ENCODE measurements around the gene KLK12. TPM values are rescaled to one million over a fixed set of nuclear protein-coding genes. Genes with fewer than 3 reads are reported as not detected.

KLK12 gene
- not detected for total RNA-seq

DNA sequence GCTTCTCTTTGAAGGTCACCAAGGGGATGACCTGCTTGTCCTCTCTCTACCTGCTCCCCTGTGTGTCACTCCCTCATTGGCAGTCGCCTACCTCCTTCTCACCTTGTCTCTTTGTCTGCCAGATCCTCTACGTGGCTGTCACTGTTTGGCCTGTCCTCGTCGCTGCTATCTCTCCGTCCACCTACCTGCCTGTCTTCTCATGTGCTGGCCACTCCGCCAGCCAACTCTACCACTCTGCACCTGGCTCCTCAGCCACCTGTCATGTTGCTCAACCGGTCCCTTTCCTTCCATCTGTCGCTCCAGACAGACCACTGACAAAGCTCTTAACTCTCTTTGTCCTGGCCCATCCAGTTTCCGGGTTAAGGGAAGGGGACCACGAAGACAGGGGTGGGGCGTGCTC lies at the start of gene KLK12:
Gene KLK12, minus strand, starts transcription at position 299 of the 400 bp plus-strand sequence. CDS start 381 bp downstream, outside the sequence.
- no peak for DNase-seq

DNA sequence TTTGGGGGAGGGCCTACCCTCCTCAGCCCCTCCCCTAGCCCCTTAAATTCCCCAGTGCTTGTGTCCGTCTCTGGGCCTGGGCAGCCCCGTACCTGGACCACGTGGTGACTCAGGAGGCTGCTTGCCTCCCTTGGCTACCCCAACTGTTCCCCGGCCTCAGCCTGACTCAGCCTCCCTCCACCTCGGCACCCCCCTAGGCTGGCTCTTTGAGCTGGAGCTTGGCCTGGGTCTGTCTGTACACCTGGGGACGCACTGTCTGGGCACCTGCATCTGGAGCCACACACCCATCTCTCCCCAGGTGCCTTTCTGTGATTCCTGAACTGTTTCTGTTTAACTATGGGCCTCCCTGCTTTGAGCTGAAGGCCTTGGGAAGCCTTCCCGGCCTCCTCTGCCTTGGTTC lies 49.7 kb upstream of the KLK12 start:
- no peak for DNase-seq

DNA sequence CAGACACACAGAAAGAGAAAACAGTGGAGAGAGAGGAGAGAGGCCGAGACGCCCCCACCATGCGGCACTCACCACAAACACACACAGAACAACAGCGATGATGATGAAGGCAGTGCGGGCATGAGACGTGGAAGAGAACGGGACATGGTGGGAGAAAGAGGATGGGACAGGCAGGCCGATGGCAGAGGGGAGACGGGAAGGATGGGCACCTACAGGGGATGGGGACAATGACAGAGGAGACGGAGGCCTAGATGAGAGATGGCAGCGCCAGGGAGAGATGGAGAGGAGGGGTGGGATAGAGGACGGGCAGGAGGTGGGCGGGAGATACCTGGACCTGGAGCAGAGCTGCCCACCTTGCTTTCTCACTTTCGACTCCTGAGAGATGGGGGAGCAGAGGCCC lies 49.0 kb upstream of the KLK12 start:
- DNase-seq = no peak

DNA sequence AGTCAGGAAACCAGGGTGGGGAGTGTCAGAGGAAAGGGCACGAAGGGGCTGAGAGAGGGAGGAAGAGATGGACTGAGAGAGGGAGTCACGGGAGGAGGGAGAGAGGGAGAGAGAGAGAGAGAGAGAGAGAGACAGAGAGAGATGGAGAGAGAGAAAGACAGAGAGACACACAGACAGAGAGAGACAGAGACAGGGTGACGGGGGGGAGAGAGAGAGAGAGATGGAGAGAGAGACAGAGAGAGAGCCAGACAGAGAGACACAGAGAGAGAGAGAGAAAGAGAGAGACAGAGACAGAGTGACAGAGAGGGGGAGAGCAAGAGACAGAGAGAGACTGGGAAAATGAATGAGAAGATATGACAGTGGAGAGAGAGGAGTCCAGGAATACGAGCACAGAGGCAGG lies 48.4 kb upstream of the KLK12 start:
- no peak for DNase-seq

DNA sequence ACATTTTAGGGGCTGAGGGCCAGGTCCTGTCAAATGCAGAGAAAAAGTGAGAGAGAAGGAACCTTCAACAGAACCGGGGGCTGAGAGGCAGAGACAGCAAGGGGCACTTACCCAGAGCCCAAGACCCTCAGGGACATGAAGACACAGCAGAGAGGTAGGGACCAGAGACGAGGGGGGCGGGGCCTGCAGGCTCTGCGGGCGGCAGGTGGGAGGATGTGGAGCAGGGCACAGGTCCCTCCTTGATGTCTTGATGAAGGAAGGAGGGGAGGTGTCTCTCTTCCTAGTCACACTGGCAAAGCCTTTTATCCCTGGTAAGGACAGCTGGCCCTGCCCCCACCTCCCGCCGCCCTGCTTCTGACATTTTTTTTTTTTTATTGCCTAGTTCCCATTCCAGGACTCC lies 47.8 kb upstream of the KLK12 start, which contains the start of gene KLK14:
Gene KLK14, minus strand, starts transcription at position 277 of the 400 bp plus-strand sequence. Its CDS starts 273 bp downstream, at position 4.
- DNase-seq = no peak

- DNase-seq = no peak
Observed at GRCh38 chr19:51081476-51081875, 46.7 kb upstream of the KLK12 start.

DNA sequence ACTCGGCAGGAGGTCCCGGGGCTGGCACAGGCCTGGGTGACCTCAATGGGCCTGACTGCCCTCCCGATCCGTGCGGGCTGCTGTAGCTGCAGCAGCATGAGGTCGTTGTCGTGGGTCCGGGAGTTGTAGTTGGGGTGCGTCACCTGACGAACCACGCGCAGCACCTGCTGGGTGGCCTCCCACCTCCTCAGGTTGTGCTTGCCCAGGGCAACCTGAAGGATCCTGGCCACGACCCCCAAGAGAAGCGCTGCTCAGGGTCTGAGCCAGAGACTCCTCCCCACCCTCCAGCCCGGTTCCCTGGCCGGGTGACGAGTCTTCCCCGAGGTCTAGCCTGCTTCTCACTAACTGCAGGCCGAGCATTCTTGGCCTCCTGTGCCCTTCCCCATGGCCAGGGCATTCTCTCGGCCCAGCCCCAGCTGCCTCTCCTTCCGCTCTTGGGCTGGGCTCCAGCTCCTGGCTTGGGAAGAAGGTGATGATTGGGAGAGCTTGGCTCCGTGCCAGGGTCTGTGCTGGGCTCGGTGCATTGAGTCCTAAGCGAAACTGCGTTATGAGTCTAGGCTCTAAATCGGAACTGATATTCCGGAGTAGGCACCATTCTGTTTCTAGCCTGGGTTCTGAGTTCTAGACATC lies 44.8 kb upstream of the KLK12 start:
- DNase-seq = no peak

- DNase-seq = no peak
Observed at GRCh38 chr19:51078731-51079130, 43.9 kb upstream of the KLK12 start.

GRCh38 chr19:51078104-51078503 lies 43.3 kb upstream of the KLK12 start:
- DNase-seq = no peak

DNA sequence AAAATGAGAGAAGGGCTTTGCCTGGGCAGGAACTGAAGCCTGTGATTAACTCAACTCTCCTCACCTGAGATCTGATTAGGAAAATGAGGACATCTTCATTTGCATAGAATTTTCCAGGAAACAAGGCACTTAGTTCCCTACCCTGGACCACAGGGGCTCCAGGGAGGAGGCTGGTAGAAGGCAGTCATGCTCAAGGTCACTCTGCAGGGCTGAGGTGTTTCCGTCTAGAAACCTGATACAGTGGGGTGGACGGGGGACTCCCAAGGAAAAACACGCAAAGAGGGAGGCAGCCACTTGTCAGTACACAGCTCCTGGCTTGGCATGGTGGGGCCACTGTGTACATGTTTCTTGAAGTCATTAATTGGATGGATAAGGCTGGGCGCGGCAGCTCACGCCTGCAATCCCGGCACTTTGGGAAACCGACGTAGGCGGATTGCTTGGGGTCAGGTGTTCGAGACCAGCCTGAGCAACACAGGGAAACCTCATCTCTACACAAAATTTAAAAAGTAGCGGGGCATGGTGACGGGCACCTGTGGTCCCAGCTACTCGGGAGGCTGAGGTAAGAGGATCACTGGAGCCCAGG lies 41.9 kb upstream of the KLK12 start:
- DNase-seq = no peak

- no peak for DNase-seq
Observed at GRCh38 chr19:51075998-51076397, 41.2 kb upstream of the KLK12 start.

GRCh38 chr19:51071095-51071405 lies 36.2 kb upstream of the KLK12 start:
- no peak for DNase-seq

GRCh38 chr19:51070334-51071094 lies 35.7 kb upstream of the KLK12 start:
- no peak for DNase-seq

DNA sequence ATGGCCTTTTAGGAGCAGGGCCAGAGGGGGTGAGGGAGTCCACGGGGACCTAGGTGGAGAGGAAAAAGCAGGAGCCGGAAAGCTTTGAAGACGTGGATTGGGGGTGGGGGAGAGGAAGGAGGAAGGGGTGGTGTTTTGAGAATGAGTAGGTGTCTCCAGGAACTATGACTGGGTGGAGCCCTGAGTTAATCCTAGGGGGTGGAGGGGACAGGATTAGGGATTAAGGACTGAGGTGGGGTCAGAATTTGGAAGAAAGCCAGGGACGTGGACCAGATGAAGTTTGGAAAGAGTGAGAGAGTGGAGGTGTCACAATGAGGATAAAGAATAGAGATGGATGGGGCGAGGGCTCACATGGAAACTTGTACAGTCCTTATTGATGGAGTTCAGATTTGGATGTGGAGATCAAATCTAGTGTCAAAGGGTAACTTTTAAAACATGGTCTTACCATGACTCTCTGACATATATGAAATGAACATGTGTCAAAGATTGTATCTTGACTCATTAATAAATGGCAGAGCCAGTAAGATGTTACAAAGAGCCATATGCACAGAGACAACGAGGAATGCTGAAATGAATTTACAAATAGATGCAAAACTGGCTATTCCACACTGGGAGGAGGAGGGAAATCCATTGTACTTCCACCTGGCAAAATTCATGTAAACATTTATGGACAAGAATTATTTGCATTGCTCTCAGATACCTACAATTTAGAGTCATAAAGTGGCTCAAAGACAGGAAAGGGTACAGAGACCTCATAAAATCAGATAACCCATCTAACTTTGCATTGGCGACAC lies 31.8 kb upstream of the KLK12 start:
- no peak for DNase-seq

- no peak for DNase-seq
Observed at GRCh38 chr19:51065221-51065960, 30.6 kb upstream of the KLK12 start.

- no peak for DNase-seq
Observed at GRCh38 chr19:51064534-51065220, 29.9 kb upstream of the KLK12 start, which contains the start of gene KLK13. TSS of gene KLK13 (minus strand) at chr19:51065092. CDS start at chr19:51065067, 25 bp downstream.

DNA sequence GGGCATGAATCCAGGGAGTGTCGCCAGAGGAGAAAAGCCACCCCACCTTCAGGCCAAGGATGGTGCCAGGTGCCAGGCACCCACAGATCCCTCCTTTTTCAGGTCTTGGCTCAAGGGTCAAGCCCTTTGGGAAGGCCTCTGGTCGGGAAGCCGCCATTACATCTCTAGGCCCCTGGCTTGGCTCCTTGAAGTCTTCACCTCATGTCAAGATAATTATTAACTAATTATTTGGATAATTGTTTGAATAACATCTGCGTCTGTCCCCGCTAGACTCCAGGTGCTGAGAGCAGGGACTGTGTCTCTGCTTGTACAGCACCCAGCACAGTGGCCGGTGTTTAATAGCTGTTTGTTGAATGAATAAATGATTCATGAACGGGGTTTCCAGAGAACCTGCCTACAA lies 28.9 kb upstream of the KLK12 start:
- DNase-seq = no peak

GRCh38 chr19:51060973-51061372 lies 26.2 kb upstream of the KLK12 start:
- no peak for DNase-seq

GRCh38 chr19:51060336-51060735 lies 25.5 kb upstream of the KLK12 start:
- no peak for DNase-seq

- DNase-seq = no peak
Observed at GRCh38 chr19:51059715-51060114, 24.9 kb upstream of the KLK12 start.

DNA sequence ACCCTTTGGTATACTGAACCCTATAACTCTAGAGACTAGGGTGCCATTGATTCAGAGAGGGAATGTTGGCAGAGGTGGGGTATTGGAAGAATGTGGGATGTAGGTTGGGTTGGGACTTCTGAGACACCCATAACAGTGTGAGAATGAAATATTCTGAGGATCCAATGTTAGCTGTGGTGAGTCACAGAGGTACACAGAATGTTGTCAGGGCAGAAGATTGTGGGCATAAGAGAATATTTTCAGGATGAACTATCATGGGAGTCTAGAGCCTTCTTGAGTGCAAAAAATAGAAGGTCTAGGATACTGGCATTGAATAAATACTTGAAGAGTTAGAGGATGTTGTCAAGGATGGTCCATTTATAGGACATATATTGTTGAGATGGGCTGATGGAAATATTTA lies 21.1 kb upstream of the KLK12 start:
- no peak for DNase-seq

DNA sequence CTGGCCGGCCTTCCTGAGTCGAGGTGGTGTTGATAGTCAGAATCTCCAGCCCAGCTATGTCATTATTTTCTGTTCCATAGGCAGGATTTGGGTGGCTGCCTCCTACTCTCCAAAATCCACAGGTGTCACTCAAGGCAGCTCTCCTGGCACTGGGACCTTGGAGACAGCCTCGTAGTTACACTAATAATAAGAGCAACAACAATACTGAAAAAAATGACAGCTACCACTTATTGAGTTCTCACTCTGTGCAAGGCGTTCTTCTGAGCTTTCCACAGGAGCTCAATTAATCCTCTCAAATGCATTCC lies 12.2 kb upstream of the KLK12 start:
- DNase-seq = no peak
